NCI-H2227 (cell line): ENCODE results near the gene CXCR6.
"Not testable (repeated sequence)": the region's sequence is repeated elsewhere in the genome, so short reads cannot be mapped to it uniquely, and the experiment has no call there.

ENCODE experiments used
- DNase-seq: peaks from one replicate; lab custom pipeline; 2025; ENCODE audit not compliant: unreplicated experiment; lab: John Stamatoyannopoulos, UW

CXCR6 gene

DNA sequence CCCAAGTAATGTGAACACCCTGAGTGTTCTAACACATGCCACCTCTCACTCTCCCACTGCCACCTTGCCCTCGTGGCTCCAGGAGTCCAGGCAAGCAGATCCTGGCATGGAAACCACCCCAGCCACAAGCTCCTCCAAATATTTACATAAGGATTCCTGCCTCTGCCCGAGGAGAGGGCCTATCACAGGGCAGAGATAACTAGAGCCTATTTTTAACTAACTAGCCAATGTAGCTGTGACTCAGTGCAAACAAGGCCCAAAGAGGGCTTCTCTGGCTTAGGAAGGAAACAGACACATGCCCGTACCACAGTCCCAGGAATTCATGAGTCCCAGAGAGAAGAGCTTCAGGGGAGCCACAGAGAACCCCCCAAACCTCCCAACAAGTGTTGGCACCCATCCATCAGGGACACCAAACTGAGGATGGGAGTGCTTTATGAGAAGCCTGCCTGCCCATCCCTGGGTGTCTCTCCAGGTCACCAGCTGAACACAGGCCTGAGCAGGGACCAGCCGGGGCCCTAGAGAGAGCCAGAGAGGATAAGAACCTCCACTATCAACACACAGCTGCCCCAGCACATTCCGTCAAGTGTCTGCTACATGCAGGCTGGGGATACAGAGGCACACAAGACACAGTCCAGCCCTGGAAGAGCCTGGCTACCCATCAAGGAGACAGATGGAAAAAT is 43.2 kb downstream of the CXCR6 start:
- no peak for DNase-seq

- no peak for DNase-seq
These were observed 44.4 kb downstream of the CXCR6 start for GRCh38 chr3:45987368-45988291.

DNA sequence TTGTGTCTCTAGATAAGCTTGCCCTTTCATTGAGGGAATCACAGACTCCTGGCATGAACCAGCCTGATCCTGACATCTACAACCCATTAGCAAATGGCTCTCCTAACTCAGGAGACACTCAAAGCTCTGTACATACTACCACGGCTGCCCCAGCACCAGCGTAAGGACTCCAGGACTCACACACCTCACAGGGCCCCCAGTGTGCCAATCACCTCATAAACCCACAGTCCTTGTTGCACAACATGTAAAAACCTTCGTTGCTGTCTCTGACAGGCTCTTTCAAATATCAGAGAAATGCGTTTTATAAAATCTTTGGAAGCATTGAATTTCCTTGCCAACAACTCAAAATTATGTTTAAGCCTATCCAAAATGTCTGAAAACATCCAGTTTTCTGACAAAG is 45.1 kb downstream of the CXCR6 start:
- no peak for DNase-seq

DNA sequence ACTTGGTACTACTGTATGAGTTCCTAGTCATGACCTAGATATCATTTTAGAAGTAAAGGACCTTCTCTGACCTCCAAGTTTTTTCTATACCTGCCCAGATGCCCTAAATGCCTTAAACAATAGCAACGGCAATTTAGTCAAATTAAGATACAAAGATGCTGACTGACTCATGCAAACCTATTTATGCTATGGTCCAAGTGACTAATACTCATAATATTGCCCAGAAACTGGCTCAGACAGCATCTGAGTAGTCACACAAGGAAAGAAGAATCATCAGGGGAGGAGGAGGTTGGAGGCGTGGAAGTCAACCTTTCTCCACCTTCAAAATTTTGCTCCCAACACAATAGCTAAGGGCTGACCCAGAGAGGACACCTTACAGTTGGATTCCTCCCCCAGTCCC is 45.5 kb downstream of the CXCR6 start:
- no peak for DNase-seq

- no peak for DNase-seq
These were observed 46.9 kb downstream of the CXCR6 start for GRCh38 chr3:45990181-45990580.

GRCh38 chr3:45991341-45991740 is 48.1 kb downstream of the CXCR6 start:
- DNase-seq: no peak

DNA sequence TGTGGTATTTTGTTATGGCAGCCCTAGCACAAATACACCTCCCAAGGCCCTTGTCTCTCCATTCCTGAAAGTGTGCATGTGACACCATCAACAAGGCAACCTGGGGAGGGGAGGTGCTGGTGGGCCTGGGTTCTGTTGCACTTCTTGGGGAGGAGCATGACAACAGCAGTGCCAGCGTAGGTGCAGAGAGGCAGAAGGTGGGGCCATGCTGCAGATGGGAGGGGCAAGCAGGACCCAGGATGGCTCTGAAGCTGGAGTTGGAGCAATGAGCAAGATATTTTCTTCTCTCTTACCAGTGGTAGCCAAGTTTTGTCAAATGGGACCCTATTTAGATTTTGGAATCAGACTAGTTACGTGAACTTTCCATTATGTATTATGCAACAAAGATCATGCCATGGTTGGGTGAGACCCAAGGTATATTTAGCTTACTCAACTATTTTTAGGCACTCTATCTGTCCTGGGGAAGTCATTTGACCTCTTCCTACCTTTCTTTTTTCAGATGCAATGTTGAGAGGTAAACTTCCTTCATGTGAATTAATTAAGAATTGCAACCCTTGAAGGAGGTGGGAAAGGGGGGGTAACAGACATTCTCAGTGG is 49.0 kb downstream of the CXCR6 start:
- DNase-seq: no peak

DNA sequence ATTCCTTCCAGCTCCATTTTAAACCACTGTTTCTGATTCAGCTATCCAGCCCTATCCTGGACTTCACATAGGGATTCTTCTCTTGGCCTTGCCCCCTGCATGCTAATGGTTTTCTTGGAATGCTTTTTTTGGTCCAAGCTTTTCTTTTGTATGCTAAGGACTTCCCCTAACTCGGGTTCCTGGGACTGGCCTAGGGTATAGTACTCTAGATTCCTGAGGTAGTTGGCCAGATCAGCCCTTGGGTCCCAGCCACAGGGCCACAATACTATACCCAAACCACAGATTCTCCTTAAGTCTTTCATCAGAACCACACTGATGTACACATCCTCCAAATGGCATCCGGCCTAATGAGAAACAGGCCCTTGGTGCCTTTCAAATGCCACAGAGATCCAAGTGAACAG is 49.6 kb downstream of the CXCR6 start:
- DNase-seq: no peak

DNA sequence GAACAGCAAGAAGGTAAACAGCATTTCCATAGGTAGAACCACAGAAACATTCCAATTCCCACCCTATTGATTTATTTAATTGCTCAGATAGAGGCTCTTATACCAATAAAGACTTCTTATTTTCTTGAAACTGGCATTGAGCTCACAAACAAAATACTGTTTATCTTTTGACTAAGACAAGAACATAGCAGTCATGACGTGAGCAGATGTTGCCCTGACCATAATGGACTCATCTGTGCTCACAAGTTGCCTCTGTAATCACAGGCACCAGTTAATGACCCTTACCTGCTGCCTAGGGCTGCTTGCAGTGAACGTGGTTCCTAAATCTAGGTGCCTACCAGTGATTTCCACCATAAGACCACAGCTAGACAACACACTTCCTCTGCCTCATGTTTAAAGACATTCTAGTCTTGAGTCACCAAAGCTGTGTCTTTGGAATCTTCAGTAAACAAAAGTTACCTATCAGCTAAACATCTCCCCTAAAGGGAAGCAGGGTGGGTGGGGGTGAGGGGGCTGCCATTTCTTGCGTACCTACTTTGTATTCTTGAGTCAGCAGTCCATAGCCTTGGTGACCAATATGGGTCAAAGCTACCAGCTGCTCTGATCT is 50.3 kb downstream of the CXCR6 start:
- peak; percentile 0 for DNase-seq

- peak; percentile 83 for DNase-seq
These were observed 51.4 kb downstream of the CXCR6 start for GRCh38 chr3:45994419-45995235.

- DNase-seq: peak; percentile 82
These were observed 52.2 kb downstream of the CXCR6 start, which contains the start of gene FYCO1 for GRCh38 chr3:45995236-45996192. TSS of gene FYCO1 (minus strand) at chr3:45995824. CDS start at chr3:45984910, 10,914 bp downstream.

- DNase-seq: not testable (repeated sequence)
These were observed 54.2 kb downstream of the CXCR6 start for GRCh38 chr3:45997499-45997898.

DNA sequence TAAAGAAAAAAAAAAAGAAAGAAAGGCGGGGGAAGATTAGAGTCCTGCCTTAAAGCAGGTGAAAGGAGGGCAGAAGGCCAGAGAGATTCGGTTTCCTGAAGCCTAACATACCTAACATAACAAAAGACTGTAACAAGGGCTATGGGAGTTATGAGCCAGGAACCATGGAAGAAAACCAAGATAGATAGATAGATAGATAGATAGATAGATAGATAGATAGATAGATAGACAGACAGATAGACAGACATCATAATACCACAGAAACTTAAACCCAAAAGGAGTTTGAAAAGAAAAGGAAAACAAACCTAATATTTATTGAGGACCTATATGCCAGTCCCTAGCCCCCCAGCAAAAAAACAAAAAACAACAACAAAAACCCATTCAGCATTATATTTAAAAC is 54.7 kb downstream of the CXCR6 start:
- no peak for DNase-seq
